WTC11 (cell line): ENCODE data around the gene CEP70. TPM values are rescaled to one million over a fixed set of nuclear protein-coding genes. Genes with fewer than 3 reads are reported as not detected.
A peak's percentile ranks its signal among the peaks of the same experiment; 100 is the strongest.

Experiments used
- ATAC-seq: fragments of 200-7000 bp; cut with Tn5 transposase; 2 replicates; pipeline ENCODE4 v1.10.0; 2021; ENCODE audit warnings: mild to moderate bottlenecking, moderate library complexity
- CTCF ChIA-PET: fragments of 300-600 bp; sonication (Branson Sonifier 250); formaldehyde crosslinking; loops from one replicate; lab custom pipeline; 2021; ENCODE audit warnings: antibody characterized with exemption; lab: Charles Lee
- POLR2A ChIA-PET: fragments of 350-600 bp; sonication (Branson Sonifier 250); formaldehyde crosslinking; loops from one replicate; lab custom pipeline; 2021; ENCODE audit warnings: antibody characterized with exemption; lab: Charles Lee
- DNase-seq: peaks from one replicate; pipeline ENCODE4 v3.0.0; 2021; ENCODE audit warnings: low spot score
- H3K27ac Mint-ChIP-seq: 2 replicates; pipeline ENCODE4 v1.8.0; 2021; ENCODE audit warnings: mixed read lengths
- H3K27me3 Mint-ChIP-seq: 2 replicates; pipeline ENCODE4 v1.8.0; 2021; ENCODE audit warnings: low read depth, mild to moderate bottlenecking, moderate library complexity, mixed read lengths
- H3K36me3 Mint-ChIP-seq: 2 replicates; pipeline ENCODE4 v1.8.0; 2021; ENCODE audit warnings: mixed read lengths
- H3K4me1 Mint-ChIP-seq: 2 replicates; pipeline ENCODE4 v1.8.0; 2022; ENCODE audit warnings: mixed read lengths
- H3K4me3 Mint-ChIP-seq: 2 replicates; pipeline ENCODE4 v1.8.0; 2021; ENCODE audit warnings: mild to moderate bottlenecking, moderate library complexity, mixed read lengths
- H3K9me3 Mint-ChIP-seq: 2 replicates; pipeline ENCODE4 v1.8.0; 2021; ENCODE audit warnings: mixed read lengths
- ATF1 ChIP-seq: sonication (generic); formaldehyde crosslinking; IDR thresholded peaks from 2 replicates; pipeline ENCODE4 v1.8.1; 2023; ENCODE audit warnings: mild to moderate bottlenecking, moderate library complexity, missing genetic modification reagents
- ATF6 ChIP-seq: sonication (generic); formaldehyde crosslinking; IDR thresholded peaks from 2 replicates; pipeline ENCODE4 v1.8.1; 2023; ENCODE audit warnings: mild to moderate bottlenecking, missing genetic modification reagents
- CREB1 ChIP-seq: sonication (generic); formaldehyde crosslinking; IDR thresholded peaks from 2 replicates; pipeline ENCODE4 v1.8.0; 2023; ENCODE audit warnings: mild to moderate bottlenecking, missing genetic modification reagents
- ESRRA ChIP-seq: sonication (generic); formaldehyde crosslinking; IDR thresholded peaks from 2 replicates; pipeline ENCODE4 v1.8.1; 2022; ENCODE audit warnings: mild to moderate bottlenecking, missing genetic modification reagents, borderline replicate concordance
- ETV6 ChIP-seq: sonication (generic); formaldehyde crosslinking; IDR thresholded peaks from 2 replicates; pipeline ENCODE4 v1.8.1; 2022; ENCODE audit warnings: mild to moderate bottlenecking, missing genetic modification reagents
- FOXP1 ChIP-seq: sonication (generic); formaldehyde crosslinking; IDR thresholded peaks from 2 replicates; pipeline ENCODE4 v1.8.0; 2022; ENCODE audit warnings: missing genetic modification reagents, mild to moderate bottlenecking, moderate library complexity, borderline replicate concordance
- GABPB1 ChIP-seq: sonication (generic); formaldehyde crosslinking; IDR thresholded peaks from 2 replicates; pipeline ENCODE4 v1.8.1; 2023; ENCODE audit warnings: mild to moderate bottlenecking, missing genetic modification reagents
- MAX ChIP-seq: sonication (generic); formaldehyde crosslinking; IDR thresholded peaks from 2 replicates; pipeline ENCODE4 v1.8.0; 2022; ENCODE audit warnings: mild to moderate bottlenecking, missing genetic modification reagents
- NFE2L1 ChIP-seq: sonication (generic); formaldehyde crosslinking; IDR thresholded peaks from 2 replicates; pipeline ENCODE4 v1.8.1; 2023; ENCODE audit warnings: missing genetic modification reagents
- NFYB ChIP-seq: sonication (generic); formaldehyde crosslinking; conservative IDR thresholded peaks from 2 replicates; pipeline ENCODE4 v1.8.0; 2022; ENCODE audit warnings: low read depth, missing genetic modification reagents
- SOX15 ChIP-seq: fragments of 250-450 bp; sonication (Bioruptor Pico); IDR thresholded peaks from 2 replicates; pipeline ENCODE4 v1.9.0; 2021; ENCODE audit warnings: mild to moderate bottlenecking
- TCF7 ChIP-seq: sonication (generic); formaldehyde crosslinking; IDR thresholded peaks from 2 replicates; pipeline ENCODE4 v1.8.0; 2022; ENCODE audit warnings: mild to moderate bottlenecking, low read depth, missing genetic modification reagents, moderate library complexity
- TEAD1 ChIP-seq: sonication (generic); formaldehyde crosslinking; IDR thresholded peaks from 2 replicates; pipeline ENCODE4 v1.8.0; 2022; ENCODE audit warnings: mild to moderate bottlenecking, missing genetic modification reagents
- TP53 ChIP-seq: sonication (generic); formaldehyde crosslinking; IDR thresholded peaks from 2 replicates; pipeline ENCODE4 v1.8.1; 2023; ENCODE audit warnings: mild to moderate bottlenecking, missing genetic modification reagents
- USF1 ChIP-seq: sonication (generic); formaldehyde crosslinking; IDR thresholded peaks from 2 replicates; pipeline ENCODE4 v1.8.0; 2022; ENCODE audit warnings: mild to moderate bottlenecking, missing genetic modification reagents
- ZBTB43 ChIP-seq: sonication (generic); formaldehyde crosslinking; IDR thresholded peaks from 2 replicates; pipeline ENCODE4 v1.8.1; 2023; ENCODE audit warnings: mild to moderate bottlenecking, missing genetic modification reagents
- ZNF121 ChIP-seq: sonication (generic); formaldehyde crosslinking; IDR thresholded peaks from 2 replicates; pipeline ENCODE4 v1.8.0; 2023; ENCODE audit warnings: missing genetic modification reagents
- ZNF219 ChIP-seq: sonication (generic); formaldehyde crosslinking; IDR thresholded peaks from 2 replicates; pipeline ENCODE4 v1.8.0; 2023; ENCODE audit warnings: missing genetic modification reagents, mild to moderate bottlenecking, borderline replicate concordance
- ZNF317 ChIP-seq: sonication (generic); formaldehyde crosslinking; IDR thresholded peaks from 2 replicates; pipeline ENCODE4 v1.8.1; 2023; ENCODE audit warnings: low read depth, mild to moderate bottlenecking, moderate library complexity, missing genetic modification reagents, borderline replicate concordance
- ZNF671 ChIP-seq: fragments of 250-450 bp; sonication (Bioruptor Pico); IDR thresholded peaks from 2 replicates; pipeline ENCODE4 v1.8.0; 2021; ENCODE audit warnings: mild to moderate bottlenecking
- total RNA-seq: library from RNA; stranded (reverse); gene quantifications from 3 replicates; pipeline ENCODE4 v1.2.3, GENCODE V29; 2021
- TF ChIP-seq, protein P1 (sequence below): sonication (generic); formaldehyde crosslinking; IDR thresholded peaks from 2 replicates; pipeline ENCODE4 v1.8.0; 2022; ENCODE audit warnings: mild to moderate bottlenecking, missing genetic modification reagents
- TF ChIP-seq, protein P2 (sequence below): fragments of 250-450 bp; sonication (Bioruptor Pico); IDR thresholded peaks from 2 replicates; pipeline ENCODE4 v1.9.0; 2021; ENCODE audit warnings: mild to moderate bottlenecking, borderline replicate concordance
- TF ChIP-seq, protein P3 (sequence below): sonication (generic); formaldehyde crosslinking; IDR thresholded peaks from 2 replicates; pipeline ENCODE4 v1.8.1; 2023; ENCODE audit warnings: mild to moderate bottlenecking, moderate library complexity, missing genetic modification reagents

The CEP70 gene
- total RNA-seq, 1 experiment from 2014 or later, result 27.2 TPM

DNA sequence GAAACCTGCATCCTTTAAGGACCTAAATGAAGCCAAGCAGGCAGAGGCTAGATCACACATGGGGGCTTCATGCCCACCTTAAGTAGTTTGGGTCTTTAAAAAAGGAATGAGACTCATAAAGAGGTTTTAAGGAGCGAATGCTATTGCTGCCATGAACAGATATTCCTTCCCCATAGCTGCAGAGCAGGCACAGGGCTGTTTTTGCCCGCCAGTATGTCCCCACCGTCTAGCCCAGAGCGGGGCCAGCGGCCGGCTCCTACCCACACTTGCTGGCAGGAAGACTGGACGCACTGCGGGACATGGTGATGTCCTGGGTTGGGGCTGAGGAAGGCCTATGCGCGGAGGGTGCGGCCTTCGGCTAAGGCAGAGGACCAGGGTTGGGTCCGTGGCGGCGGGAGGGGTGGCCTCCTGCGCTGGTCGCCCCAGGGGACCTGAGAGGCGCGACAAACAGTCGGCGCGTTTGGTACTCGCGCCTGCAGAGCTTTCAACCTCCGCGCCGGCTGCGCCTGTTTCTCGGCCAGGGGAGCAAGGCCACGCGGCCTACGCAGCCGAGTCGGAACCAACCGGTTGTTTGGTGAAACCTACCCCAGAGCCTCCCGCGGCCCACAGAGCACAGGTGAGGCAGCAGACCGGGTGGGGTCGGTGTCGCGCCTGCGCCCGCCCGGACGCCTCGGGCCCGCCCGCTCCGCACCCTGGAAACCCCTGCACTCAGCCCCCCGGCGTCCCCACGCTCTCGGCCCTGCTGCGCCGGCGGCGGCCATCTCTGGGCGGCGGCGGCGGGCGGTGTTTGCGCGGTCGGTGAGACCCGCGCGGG, 14.5 kb upstream of the CEP70 start, which contains the start of gene FAIM:
Gene FAIM (plus strand): TSS at position 450 of the 814 bp plus-strand sequence. CDS start 10,956 bp downstream, outside the sequence.
- H3K4me1 Mint-ChIP-seq, result peaks cover 23% of the 10 kb centered on the region
- peak; percentile 76 for ATAC-seq
- peak; percentile 62 for TF ChIP-seq TEAD1
- 0 out of 2 replicates have a peak, but pooled peaks have one; percentile 7 for TF ChIP-seq NFE2L1 (CRISPR knock-in tag)
- no peak for TF ChIP-seq ZNF121
- TF ChIP-seq, protein P1, sequence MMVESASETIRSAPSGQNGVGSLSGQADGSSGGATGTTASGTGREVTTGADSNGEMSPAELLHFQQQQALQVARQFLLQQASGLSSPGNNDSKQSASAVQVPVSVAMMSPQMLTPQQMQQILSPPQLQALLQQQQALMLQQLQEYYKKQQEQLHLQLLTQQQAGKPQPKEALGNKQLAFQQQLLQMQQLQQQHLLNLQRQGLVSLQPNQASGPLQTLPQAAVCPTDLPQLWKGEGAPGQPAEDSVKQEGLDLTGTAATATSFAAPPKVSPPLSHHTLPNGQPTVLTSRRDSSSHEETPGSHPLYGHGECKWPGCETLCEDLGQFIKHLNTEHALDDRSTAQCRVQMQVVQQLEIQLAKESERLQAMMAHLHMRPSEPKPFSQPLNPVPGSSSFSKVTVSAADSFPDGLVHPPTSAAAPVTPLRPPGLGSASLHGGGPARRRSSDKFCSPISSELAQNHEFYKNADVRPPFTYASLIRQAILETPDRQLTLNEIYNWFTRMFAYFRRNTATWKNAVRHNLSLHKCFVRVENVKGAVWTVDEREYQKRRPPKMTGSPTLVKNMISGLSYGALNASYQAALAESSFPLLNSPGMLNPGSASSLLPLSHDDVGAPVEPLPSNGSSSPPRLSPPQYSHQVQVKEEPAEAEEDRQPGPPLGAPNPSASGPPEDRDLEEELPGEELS (CRISPR knock-in tag), result no peak; the same call in 1 of the 2 replicates
- TF ChIP-seq TP53, result peak; percentile 5; the same call in 1 of the 2 replicates
- TF ChIP-seq GABPB1 (CRISPR knock-in tag), result 0 out of 2 replicates have a peak, but pooled peaks have one; percentile 26
- no peak for TF ChIP-seq ZNF671 (CRISPR knock-in tag)
- no peak for TF ChIP-seq CREB1 (CRISPR knock-in tag)
- 0 out of 2 replicates have a peak, but pooled peaks have one; percentile 11 for TF ChIP-seq NFYB (CRISPR knock-in tag)
- TF ChIP-seq ZNF219 (CRISPR knock-in tag), result 0 out of 2 replicates have a peak, but pooled peaks have one; percentile 33
- TF ChIP-seq SOX15 (CRISPR knock-in tag), result no peak
- peak; percentile 83; the same call in 1 of the 2 replicates for TF ChIP-seq FOXP1 (CRISPR knock-in tag)
- TF ChIP-seq TCF7 (CRISPR knock-in tag), result no peak
- TF ChIP-seq, protein P2, sequence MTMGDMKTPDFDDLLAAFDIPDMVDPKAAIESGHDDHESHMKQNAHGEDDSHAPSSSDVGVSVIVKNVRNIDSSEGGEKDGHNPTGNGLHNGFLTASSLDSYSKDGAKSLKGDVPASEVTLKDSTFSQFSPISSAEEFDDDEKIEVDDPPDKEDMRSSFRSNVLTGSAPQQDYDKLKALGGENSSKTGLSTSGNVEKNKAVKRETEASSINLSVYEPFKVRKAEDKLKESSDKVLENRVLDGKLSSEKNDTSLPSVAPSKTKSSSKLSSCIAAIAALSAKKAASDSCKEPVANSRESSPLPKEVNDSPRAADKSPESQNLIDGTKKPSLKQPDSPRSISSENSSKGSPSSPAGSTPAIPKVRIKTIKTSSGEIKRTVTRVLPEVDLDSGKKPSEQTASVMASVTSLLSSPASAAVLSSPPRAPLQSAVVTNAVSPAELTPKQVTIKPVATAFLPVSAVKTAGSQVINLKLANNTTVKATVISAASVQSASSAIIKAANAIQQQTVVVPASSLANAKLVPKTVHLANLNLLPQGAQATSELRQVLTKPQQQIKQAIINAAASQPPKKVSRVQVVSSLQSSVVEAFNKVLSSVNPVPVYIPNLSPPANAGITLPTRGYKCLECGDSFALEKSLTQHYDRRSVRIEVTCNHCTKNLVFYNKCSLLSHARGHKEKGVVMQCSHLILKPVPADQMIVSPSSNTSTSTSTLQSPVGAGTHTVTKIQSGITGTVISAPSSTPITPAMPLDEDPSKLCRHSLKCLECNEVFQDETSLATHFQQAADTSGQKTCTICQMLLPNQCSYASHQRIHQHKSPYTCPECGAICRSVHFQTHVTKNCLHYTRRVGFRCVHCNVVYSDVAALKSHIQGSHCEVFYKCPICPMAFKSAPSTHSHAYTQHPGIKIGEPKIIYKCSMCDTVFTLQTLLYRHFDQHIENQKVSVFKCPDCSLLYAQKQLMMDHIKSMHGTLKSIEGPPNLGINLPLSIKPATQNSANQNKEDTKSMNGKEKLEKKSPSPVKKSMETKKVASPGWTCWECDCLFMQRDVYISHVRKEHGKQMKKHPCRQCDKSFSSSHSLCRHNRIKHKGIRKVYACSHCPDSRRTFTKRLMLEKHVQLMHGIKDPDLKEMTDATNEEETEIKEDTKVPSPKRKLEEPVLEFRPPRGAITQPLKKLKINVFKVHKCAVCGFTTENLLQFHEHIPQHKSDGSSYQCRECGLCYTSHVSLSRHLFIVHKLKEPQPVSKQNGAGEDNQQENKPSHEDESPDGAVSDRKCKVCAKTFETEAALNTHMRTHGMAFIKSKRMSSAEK (CRISPR knock-in tag), result no peak
- TF ChIP-seq ATF6, result no peak
- no peak; the same call in 1 of the 2 replicates for TF ChIP-seq ETV6
- 0 out of 2 replicates have a peak, but pooled peaks have one; percentile 18 for TF ChIP-seq ZNF317
- no peak for TF ChIP-seq ZBTB43 (CRISPR knock-in tag)
- no peak for TF ChIP-seq ATF1 (CRISPR knock-in tag)
- TF ChIP-seq, protein P3, sequence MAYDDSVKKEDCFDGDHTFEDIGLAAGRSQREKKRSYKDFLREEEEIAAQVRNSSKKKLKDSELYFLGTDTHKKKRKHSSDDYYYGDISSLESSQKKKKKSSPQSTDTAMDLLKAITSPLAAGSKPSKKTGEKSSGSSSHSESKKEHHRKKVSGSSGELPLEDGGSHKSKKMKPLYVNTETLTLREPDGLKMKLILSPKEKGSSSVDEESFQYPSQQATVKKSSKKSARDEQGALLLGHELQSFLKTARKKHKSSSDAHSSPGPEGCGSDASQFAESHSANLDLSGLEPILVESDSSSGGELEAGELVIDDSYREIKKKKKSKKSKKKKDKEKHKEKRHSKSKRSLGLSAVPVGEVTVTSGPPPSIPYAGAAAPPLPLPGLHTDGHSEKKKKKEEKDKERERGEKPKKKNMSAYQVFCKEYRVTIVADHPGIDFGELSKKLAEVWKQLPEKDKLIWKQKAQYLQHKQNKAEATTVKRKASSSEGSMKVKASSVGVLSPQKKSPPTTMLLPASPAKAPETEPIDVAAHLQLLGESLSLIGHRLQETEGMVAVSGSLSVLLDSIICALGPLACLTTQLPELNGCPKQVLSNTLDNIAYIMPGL, result peak; percentile 90; the same call in 1 of the 2 replicates
- TF ChIP-seq ESRRA (CRISPR knock-in tag), result 0 out of 2 replicates have a peak, but pooled peaks have one; percentile 29
- peak; percentile 42; the same call in 1 of the 2 replicates for TF ChIP-seq USF1 (CRISPR knock-in tag)
- peak; percentile 88 for TF ChIP-seq MAX (CRISPR knock-in tag)

More for the DNA sequence above, 14.5 kb upstream of the CEP70 start, which contains the start of gene FAIM:
- CTCF ChIA-PET, result interaction anchor here (0.7 to 2.5 kb wide), 4 partner anchors 14 to 328 kb away, joined by 3 to 9 read pairs (median 6); partner anchors contain the start of gene CEP70
- peaks cover 8% of the 10 kb centered on the region for H3K36me3 Mint-ChIP-seq
- peaks cover 8% of the 10 kb centered on the region for H3K9me3 Mint-ChIP-seq
- H3K27ac Mint-ChIP-seq, result no peak within 1 kb of the TSS; the same call in 1 of the 2 replicates
- peak; percentile 70 for DNase-seq
- POLR2A ChIA-PET, result interaction anchor here (1.0 kb wide), 1 partner anchor 15 kb away, joined by 4 read pairs; the partner anchor contains the start of gene CEP70
- H3K27me3 Mint-ChIP-seq, result peaks cover 17% of the 10 kb centered on the region
- H3K4me3 Mint-ChIP-seq, result peak within 1 kb of the TSS; percentile 69
